NCI-H1105 (cell line): Measurements from ENCODE around the gene CXCR1.
"Not testable (repeated sequence)": the region's sequence is repeated elsewhere in the genome, so short reads cannot be mapped to it uniquely, and the experiment has no call there.

ENCODE experiments used
- DNase-seq: peaks from one replicate; lab custom pipeline; 2025; lab: John Stamatoyannopoulos, UW

CXCR1 gene

GRCh38 chr2:218161644-218162043 lies 5.1 kb downstream of the CXCR1 start:
- no peak for DNase-seq

DNA sequence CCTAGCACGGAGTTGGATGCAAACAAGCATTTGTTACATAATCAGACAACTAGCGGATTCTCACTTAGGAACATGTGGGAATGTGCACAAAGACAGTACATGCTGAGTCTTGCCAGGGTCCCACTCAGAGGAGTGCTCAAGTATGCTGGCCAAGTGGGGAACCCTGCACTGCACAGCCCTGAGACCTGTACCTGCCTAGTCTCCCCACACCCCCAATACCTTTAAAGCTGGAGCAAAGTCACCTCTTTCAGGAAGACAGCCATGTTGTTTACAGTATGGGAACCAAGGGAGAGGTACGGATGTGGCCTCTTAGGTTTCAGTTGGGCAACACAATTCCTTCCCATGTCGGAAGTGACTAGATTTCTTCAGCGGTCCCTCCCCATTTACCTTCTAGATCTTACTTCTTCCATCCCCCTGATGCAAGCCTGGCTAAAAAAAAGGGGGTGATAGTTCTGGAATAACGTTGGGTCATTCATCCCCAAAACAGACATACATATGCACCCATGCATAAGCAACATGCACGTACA lies 10.7 kb downstream of the CXCR1 start:
- no peak for DNase-seq

- DNase-seq = no peak
Measured at GRCh38 chr2:218152777-218153176, 14.0 kb downstream of the CXCR1 start.

GRCh38 chr2:218152172-218152571 lies 14.6 kb downstream of the CXCR1 start:
- no peak for DNase-seq

DNA sequence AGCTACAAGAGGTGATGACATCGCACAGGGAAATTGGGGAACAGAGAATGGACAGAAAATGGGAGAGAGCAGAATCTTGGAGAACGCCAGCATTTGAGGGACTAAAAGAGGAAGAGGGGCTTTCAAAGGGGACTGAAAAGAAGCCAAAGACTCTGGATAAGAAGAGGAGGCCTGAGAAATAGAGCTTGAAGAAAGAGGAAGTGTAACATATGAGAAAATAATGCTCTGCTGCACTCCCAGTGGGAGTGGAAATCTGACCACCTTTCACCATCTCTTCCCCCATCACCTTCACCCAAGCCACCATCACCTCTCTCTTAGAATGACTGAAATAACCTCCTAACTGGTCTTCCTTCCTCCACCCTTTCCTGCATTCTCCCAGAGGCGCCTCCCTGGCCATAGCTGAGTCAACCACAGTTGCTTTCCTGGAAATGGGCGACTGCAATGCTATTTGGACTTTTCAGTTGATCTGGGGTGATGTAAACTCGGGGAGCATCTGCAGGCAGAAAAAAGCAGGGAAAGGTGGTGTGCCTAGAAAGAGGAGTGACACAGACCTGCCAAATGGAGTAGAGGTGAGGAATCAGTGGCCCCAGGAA lies 16.8 kb downstream of the CXCR1 start:
- DNase-seq = no peak

- no peak for DNase-seq
Measured at GRCh38 chr2:218149098-218149497, 17.7 kb downstream of the CXCR1 start.

- DNase-seq = no peak
Measured at GRCh38 chr2:218146056-218146455, 20.7 kb downstream of the CXCR1 start.

GRCh38 chr2:218145124-218145523 lies 21.6 kb downstream of the CXCR1 start:
- DNase-seq = no peak

DNA sequence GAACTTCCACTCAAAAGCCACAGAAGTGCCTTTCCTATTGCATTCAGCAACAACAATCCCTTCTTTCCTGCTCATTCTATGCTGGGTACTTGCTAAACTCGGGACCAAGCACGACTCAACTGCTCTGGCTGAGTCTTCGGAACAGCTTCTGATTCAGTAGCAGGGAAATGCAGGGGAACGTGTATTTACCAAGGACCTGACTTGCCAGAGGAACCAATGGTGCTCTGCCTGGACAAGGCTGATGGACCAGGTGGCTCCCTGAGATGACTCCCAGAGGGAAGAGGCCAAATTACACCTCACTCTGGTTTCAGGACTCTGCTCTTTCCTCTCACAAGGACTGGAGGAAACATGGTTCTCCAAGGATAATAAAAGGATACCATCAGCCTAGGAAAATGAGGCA lies 28.7 kb downstream of the CXCR1 start:
- DNase-seq = no peak

GRCh38 chr2:218137514-218137913 lies 29.2 kb downstream of the CXCR1 start:
- no peak for DNase-seq

- DNase-seq = no peak
Measured at GRCh38 chr2:218130822-218131221, 35.9 kb downstream of the CXCR1 start.

- no peak for DNase-seq
Measured at GRCh38 chr2:218130377-218130776, 36.4 kb downstream of the CXCR1 start.

DNA sequence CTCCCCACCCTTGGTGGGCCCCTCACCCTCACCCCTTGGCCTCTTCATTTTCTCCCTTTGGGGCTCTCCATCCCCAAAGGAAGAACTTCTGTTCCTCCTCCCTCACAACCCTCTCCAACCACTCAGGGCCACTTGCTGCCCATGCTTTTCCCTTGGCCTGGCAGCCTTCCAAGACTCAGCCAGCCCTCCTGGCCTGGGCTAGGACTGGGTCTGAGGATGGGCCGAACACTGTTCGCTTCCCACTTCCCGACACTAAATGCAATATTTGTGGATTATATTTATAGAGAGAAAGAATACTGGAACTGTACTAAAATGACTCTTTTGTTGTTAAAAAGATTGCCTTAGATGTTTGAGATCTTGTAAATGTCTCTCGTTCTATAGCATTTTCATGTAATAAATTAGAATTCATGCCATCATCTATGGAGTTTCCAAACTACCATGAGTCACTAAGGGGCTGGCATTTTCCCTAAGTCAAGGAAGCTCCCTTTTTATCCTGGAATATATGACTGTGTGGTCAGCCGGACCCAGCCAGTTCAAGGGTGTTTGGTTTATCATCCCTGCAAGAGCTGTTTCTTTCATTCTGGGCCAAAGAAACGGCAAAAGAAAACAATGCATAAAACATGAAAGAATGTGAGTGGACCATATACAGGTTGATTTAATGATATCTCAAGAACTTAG lies 37.2 kb downstream of the CXCR1 start:
- DNase-seq = no peak

DNA sequence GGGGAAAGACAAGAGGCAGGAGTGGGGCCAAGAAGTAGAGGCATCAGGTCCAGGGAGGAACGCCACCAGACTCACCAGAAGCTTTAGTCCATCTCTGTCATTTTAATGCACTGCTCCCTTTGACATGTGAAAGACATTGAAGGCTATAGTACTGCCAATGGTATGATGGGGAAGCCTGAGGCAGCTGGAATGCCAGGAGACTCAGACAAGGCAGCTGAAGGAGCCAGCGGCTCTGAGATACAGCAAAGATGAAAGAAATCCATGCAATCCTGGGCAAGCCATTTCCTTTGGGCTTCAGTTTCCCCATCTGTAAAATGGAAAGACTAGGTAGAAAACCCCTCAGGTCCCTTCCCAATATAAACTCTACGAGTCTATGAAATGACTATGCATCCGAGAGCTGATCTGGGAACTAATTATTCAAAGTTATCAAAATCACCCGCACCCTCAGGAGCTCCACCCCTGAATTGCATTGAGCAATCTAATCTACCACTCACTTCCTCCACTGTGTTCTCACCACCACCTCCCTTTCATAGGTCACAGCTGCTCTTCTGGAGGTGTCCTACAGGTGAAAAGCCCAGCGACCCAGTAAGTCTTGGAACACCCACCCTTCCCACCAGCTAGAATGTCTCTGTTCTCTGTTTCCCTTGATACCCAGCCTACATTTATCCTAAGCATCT lies 37.8 kb downstream of the CXCR1 start:
- DNase-seq = no peak

GRCh38 chr2:218127929-218128455 lies 38.8 kb downstream of the CXCR1 start:
- no peak for DNase-seq

DNA sequence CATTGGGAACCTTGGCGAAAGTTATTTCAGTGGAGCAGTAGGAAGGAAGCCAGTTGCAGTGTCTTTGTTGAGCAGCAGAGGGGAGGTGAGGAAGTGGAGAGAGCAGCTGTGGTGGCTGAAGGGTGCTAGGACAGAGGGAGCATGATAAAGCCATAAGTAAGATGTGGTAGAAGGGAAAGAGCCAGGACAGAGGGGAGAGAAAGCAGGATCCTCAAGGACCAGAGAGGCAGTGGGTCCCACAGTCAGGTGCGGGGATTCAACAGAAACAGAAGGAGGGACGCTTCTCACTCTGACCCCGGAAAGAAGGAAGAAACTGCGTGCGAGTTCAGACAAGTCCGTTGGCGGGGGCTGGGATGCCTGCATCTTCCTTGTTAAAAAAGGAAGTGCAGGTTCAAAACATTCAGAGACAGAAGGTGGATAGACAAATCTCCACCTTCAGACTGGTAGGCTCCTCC lies 41.1 kb downstream of the CXCR1 start, which contains the start of gene CXCR2:
CXCR2 (plus strand) TSS at position 403 of the 455 bp plus-strand sequence. CDS start 8,774 bp downstream, outside the sequence.
- no peak for DNase-seq

DNA sequence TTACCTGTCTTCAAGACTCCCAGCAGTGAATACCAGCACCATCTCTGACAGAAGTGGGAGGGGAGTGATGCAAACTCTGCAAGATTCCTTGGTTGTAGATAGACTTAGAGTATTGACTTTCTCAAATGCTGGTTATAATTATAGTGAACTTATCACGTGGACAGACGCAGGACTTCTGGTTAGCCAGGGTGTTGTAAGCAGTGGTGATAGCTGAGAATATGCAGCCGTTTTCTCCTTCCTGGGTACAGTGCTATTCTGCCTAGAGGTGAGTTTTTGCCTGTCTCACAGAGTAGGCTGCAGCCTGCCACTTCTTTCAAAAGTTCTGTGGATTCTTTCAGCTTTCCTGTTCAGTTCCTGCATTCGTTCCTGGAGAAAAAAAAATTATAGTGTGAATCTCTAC lies 41.7 kb downstream of the CXCR1 start:
- no peak for DNase-seq

- no peak for DNase-seq
Measured at GRCh38 chr2:218123986-218124385, 42.8 kb downstream of the CXCR1 start.

- not testable (repeated sequence) for DNase-seq
Measured at GRCh38 chr2:218122286-218122685, 44.5 kb downstream of the CXCR1 start.

DNA sequence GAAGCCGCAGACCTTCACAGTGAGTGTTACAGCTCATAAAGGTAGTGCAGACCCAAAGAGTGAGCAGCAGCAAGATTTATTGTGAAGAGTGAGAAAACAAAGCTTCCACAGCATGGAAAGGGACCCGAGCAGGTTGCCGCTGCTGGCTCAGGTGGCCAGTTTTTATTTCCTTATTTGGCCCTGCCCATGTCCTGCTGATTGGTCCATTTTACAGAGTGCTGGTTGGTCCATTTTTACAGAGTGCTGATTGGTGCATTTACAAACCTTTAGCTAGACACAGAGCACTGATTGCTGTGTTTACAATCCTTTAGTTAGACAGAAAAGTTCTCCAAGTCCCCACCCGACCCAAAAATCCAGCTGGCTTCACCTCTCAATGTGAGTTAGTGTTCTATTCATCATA lies 45.0 kb downstream of the CXCR1 start:
- DNase-seq = not testable (repeated sequence)
